T-helper 1 cell (primary cell): ENCODE measurements around the gene MPHOSPH9.
"Not testable (repeated sequence)": the region's sequence is repeated elsewhere in the genome, so short reads cannot be mapped to it uniquely, and the experiment has no call there.

Experiments
- DNase-seq, 5 donors: peaks; one replicate each; pipeline ENCODE4 v3.0.0-alpha.2; 2012 to 2020

The MPHOSPH9 gene

GRCh38 chr12:123223241-123223668, 9.7 kb downstream of the MPHOSPH9 start:
- peak in 4 of 5 donors; percentile 37 to 72 (median 45) for DNase-seq

DNA sequence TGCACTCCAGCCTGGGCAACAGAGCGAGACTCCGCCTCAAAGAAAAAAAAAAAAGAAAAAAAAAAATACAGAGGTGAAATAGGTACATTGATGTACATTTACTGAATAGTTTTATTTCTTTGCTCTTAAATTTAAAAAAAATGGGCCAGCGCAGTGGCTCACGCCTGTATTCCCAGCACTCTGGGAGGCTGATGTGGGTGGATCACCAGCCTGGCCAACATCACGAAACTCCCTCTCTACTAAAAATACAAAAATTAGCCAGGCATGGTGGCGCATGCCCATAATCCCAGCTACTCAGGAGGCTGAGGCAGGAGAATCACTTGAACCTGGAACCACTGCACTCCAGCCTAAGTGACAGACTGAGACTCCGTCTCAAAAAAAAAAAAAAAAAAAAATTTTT, 25.1 kb downstream of the MPHOSPH9 start:
- DNase-seq, result not testable (repeated sequence)

DNA sequence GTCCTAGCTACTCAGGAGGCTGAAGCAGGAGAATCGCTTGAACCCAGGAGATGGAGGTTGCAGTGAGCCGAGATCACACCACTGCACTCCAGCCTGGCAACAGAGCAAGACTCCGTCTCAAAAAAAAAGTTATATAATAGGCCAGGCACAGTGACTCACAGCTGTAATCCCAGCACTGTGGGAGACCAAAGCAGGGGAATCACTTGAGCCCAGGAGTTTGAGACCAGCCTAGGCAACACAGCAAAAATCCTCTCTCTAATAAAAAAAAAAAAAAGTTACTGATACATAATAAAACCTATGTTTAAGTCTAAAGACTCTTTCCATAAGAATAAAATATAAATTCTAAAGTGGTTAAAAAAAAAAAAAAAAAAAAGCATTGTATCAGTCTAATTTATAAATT, 26.1 kb downstream of the MPHOSPH9 start:
- DNase-seq, result not testable (repeated sequence)

DNA sequence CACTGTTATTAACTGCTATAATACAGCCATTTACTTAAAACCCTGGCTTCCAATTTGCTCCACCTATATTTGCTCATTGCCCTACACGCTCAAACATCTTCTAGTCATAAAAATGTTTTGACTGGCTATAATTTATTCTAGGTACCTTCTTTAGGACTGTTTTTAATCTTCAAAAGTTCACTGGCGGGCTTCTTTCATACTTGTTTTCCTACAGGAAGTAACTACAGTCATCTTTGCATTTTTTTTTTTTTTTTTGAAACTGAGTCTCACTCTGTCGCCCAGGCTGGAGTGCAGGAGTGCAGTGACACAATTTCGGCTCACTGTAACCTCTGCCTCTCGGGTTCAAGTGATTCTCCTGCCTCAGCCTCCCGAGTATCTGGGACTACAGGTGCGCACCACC, 32.5 kb downstream of the MPHOSPH9 start:
- DNase-seq, result peak in 1 of 5 donors; percentile 30

DNA sequence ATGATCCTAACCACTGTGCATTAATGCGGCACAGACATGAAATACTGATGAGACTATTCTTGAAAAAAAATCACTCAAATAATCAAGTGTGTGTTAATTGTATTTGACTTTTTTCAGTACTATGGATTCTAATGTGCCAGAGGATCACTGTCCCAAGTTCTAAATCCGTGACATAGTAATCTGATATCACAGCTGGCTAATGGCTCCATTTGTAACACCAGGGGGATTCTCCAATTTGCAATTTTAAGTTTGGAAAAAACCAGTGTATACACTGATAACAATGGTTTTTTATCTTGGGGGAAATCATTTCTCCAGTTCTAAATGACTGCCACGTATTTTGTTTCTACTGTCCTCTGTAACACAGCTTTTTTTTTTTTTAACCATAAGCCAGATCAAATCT, 33.0 kb downstream of the MPHOSPH9 start:
- DNase-seq, result no peak

DNA sequence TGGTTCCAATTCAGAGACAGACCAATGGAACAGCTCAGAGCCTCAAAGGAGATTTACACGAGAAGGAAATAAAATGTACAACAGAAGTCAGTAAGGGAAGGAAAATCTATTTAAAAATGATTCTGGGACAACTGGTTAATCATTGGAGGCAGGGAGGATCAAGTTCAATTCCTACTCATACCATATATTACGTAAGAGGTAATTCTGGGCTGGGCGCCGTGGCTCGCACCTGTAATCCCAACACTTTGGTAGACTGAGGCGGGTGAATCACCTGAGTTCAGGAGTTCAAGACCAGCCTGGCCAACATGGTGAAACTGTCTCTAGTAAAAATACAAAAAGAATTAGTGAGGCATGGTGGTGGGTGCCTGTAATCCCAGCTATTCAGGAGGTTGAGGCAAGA, 45.3 kb downstream of the MPHOSPH9 start:
- DNase-seq, result no peak

DNA sequence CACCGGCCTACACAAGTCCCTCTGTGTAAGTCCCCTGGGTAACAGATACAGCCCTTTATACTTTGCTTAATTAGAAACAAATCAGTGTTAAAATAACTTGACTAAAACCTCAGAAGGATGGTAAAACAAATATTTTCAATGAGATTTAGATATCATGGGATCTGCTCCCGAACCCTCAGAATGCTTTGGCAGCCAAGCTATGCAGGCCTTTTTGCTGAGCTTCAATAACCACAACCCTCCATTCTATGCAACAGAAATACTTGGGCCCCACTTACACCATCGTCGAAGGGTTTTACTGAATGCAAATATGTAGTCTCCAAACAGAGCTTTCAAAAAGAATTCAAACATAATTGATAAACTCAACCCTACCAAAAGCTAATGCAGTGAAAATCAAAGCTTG, 52.8 kb downstream of the MPHOSPH9 start:
- DNase-seq, result no peak

DNA sequence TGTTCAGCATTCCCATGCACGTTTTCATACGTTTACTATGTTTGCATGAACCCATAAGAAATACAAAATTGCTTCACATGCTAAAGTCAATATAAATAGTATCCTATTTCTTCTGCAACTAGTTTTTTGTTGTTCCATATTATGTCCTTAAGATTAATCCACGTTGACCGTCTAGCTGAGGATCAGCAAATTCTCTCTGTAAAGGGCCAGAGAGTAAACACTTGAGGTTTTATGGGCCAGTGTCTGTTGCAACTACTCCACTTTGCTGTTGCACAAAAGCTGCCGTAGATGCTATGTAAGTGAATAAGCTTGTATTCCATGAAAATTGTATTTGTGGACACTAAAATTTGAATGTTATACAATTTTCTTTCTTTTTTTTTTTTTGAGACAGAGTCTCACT, 61.0 kb downstream of the MPHOSPH9 start:
- no peak for DNase-seq

GRCh38 chr12:123167329-123167728, 65.6 kb downstream of the MPHOSPH9 start:
- DNase-seq, result no peak

DNA sequence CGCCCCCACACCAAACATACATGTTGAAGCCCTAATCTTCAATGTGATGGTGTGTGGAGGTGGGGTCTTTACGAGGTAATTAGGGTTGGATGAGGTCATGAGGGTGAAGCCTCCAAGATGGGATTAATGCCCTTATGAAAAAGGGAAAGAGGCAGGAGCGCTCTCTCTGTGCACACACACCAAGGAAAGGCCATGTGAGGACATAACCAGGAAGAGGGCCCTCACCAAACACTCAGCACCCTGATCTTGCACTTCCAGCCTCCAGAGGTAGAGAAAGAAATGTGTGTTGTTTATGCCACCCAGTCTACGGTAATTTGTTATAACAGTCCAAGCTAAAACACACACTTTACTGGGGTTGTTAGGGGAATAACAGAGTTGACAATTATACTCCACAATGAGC, 67.4 kb downstream of the MPHOSPH9 start:
- DNase-seq, result no peak

- DNase-seq, result no peak
Observed at GRCh38 chr12:123164710-123165261, 68.2 kb downstream of the MPHOSPH9 start.

DNA sequence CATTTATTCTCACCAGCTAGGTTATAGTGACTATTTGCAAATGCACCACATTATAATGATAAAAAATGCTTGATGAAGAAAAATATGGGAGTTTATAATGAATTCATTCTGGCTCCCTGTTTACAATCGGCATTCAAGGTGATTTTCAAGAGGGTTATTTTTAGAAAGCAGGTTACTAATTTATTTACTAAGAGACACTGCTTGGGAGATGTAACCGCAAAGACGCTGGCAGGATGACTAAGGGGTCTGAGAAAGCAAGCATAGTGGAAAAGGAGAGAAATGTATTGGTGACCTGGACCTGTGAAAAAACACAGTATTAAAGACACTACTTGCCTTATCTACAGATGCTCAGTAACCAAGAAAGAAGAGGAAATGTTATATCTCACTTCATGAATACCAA, 68.7 kb downstream of the MPHOSPH9 start:
- no peak for DNase-seq

DNA sequence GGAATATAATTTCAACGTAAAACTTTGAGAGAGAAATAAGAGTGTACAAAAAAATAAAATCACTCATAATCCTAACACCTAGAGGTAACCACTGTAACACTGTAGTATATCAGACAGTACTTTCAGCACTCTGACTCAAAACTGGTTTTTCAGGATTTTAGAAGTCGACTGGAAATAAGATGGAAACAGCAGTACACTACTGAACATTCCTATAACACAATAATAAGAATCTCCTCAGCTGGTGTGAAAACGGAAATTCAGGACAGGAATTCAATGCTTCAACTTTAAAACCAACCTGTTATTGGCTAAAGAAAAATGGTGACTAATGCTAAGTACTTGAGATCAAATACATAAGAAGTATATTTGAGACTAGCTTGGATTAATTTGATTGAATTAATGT, 69.7 kb downstream of the MPHOSPH9 start:
- no peak for DNase-seq

DNA sequence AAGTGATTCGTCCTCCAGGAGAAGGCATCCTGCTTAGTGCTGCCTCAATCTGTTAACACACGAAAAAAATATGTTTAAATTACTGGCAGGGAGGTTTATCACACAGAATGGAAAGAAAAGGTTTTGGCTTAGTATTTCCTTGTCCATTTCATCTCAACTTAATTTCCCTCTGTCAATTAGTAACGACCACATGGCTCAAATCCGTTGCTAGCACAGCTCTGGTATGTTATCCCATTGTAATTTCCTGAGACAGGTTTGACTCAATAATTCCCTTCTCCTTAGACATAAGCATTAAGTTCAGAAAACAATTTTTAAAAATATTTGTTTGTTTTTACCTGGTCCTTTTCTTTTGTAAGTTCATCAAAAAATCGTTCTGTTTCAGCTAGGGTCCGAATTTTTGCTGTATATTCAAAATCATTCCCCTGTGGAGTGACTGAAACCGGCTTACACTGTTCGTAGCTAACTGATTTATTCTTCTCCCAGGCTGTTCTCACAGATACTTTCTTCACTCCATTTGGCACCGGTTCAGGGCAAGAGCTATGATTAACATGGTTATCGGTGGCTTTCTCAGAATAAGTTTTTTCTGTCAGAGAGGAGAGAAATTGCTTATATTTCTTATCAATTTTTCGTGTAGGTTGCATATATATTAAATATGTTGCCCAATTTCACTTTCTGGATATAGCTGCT, 72.0 kb downstream of the MPHOSPH9 start:
- DNase-seq, result no peak

- DNase-seq, result no peak
Observed at GRCh38 chr12:123153906-123154305, 79.0 kb downstream of the MPHOSPH9 start.

DNA sequence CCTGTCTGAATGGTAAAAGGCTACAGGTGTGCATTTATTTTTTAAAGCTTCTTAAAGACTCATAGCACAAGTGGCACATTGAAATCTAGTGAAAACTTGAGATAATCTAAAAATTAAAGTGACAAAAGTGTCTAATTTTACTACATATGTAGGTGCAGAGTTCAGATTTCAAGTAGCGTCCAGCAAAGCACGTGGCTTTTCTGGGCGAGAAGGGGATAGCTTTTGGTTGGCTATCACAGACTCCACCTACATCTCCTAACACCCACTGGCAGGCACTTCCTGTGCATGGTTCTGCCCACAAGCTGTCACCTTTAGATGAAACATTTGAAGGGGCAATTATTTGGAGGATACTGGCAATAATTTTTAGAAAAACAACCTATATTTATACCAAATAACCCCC, 80.1 kb downstream of the MPHOSPH9 start:
- DNase-seq, result no peak

GRCh38 chr12:123151457-123152454, 81.2 kb downstream of the MPHOSPH9 start:
- no peak for DNase-seq

DNA sequence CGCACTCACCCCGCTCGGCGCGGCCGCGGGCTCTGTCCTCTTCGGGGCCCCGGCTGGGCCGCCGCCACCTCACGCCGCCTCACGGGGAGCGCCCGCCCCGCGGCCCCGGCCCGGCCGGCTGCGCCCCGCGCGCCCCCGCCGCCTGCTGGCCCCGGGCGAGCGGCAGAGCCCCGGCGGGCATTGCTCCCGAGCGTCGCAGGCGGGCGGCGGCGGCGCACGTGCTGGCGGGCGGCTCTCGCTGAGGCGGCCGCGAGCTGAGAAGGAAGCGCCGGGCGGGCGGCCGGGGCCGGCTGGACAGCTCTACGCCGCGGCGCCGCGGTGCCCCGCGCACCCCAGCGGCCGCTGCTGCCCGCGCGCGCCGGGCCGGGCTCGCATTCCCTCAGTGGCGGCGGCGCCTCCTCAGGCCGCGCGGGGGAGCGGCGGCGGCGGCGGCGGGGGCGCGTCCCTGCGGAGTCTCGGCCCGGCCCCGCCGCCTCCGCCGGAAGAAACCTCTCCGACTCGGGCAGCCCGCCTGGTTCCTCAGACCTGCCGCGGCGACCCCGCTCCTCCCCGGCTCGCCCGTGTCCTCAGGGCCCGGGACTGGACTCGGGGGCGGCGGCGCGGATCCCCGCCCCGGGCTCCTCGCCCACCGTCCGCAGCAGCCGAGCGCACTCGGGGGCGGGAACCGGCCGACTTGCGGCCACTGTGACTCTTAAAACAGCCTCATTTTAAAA, 82.0 kb downstream of the MPHOSPH9 start, which contains the start of gene PITPNM2:
Gene PITPNM2 (minus strand): TSS at position 347 of the 713 bp plus-strand sequence. CDS start 116,500 bp downstream, outside the sequence.
- peak; percentile 32 to 61 (median 43) for DNase-seq

GRCh38 chr12:123150275-123150743, 82.6 kb downstream of the MPHOSPH9 start:
- DNase-seq, result peak in 1 of 5 donors; percentile 11

GRCh38 chr12:123149501-123150274, 83.3 kb downstream of the MPHOSPH9 start:
- DNase-seq, result no peak

DNA sequence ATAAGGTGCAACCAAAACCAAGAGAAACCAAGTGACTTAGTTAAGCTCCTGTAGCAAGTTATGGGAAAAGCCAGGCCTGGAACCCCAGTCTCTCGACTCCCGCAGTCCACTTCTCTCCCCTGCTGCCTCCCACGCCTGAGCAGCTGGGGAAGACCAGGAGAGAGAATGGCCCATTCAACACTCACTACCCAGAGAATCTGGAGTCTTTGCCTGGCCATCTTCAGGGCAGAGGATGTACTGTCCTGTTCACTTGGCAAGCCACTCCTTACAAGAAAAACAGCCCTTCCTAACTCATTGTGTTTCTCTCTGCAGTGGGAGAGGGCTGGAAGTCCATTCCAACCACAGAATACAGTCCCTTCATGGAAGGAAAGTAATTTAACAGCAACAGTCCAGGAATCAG, 83.9 kb downstream of the MPHOSPH9 start:
- no peak for DNase-seq

GRCh38 chr12:123148655-123149054, 84.3 kb downstream of the MPHOSPH9 start:
- DNase-seq, result no peak
